Lower leg skin (tissue), 3 donors: ENCODE results near the gene CAMK2D.

Experiments
- POLR2A ChIP-seq, 2 donors: fragments of 450-650 bp; IDR thresholded peaks; one replicate each; pipeline ENCODE4 v1.6.1; 2016 to 2017; ENCODE audit warnings: antibody characterized with exemption in 2 of 2, mild to moderate bottlenecking in 1 of 2, moderate library complexity in 1 of 2
- TF ChIP-seq, protein P1 (sequence below), 3 donors: fragments of 450-650 bp; IDR thresholded peaks; one replicate each; pipeline ENCODE4 v1.5.1; 2016; ENCODE audit warnings: antibody characterized with exemption in 3 of 3, mild to moderate bottlenecking in 3 of 3, moderate library complexity in 2 of 3

DNA sequence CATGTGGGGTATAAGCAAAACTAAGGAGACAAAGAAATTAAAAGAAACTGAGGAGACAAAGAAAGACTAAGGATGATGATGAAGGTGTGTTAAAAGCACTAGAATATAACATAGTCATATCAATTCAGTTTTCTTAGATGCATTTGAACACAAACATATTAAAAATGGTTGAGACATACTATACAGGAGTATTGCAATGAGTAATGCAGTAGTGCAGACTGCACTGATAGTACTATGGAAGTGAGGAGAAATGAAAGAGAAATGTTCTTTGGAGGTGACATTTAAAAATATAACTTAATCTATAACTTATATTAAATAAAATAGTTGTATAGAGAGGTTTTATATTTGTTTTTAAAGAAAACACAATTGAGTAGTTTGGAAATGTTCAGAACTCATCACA is 279.2 kb downstream of the CAMK2D start:
- TF ChIP-seq, protein P1, sequence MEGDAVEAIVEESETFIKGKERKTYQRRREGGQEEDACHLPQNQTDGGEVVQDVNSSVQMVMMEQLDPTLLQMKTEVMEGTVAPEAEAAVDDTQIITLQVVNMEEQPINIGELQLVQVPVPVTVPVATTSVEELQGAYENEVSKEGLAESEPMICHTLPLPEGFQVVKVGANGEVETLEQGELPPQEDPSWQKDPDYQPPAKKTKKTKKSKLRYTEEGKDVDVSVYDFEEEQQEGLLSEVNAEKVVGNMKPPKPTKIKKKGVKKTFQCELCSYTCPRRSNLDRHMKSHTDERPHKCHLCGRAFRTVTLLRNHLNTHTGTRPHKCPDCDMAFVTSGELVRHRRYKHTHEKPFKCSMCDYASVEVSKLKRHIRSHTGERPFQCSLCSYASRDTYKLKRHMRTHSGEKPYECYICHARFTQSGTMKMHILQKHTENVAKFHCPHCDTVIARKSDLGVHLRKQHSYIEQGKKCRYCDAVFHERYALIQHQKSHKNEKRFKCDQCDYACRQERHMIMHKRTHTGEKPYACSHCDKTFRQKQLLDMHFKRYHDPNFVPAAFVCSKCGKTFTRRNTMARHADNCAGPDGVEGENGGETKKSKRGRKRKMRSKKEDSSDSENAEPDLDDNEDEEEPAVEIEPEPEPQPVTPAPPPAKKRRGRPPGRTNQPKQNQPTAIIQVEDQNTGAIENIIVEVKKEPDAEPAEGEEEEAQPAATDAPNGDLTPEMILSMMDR (IDR thresholded peaks at IDR 0.05) = no peak
- TF ChIP-seq POLR2A (IDR thresholded peaks at IDR 0.05) = no peak
